NCI-H1092 treated with DMSO at 0.1 percent for 48 hours (cell line): ENCODE data around the gene NACC2.

Experiments
- DNase-seq: peaks from one replicate; lab custom pipeline; 2025; lab: John Stamatoyannopoulos, UW

NACC2 gene

GRCh38 chr9:136010615-136011361 is 84.3 kb downstream of the NACC2 start:
- DNase-seq, result no peak

GRCh38 chr9:136010176-136010575 is 84.9 kb downstream of the NACC2 start:
- DNase-seq, result no peak

DNA sequence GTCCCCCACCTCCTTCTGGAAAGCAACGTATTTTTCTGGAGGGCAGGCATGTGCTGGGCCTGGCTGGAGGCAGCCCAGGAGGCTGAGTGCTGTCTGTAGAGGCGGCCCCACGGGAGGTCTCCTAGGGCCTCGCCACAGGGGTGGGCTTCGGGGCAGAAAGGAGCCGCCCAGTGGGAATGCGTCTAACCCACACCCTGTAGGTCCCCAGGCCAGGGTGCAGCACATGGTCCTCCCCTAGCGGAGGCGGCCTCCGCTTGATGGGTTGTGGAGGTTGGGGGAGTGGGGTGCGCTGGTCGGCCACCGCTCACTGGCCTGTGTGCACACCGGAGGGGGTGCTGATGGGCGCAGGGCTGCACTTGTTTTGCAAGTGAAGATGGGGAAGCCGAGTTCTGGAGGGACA is 85.6 kb downstream of the NACC2 start:
- no peak for DNase-seq

GRCh38 chr9:136008693-136008997 is 86.4 kb downstream of the NACC2 start:
- DNase-seq, result no peak

DNA sequence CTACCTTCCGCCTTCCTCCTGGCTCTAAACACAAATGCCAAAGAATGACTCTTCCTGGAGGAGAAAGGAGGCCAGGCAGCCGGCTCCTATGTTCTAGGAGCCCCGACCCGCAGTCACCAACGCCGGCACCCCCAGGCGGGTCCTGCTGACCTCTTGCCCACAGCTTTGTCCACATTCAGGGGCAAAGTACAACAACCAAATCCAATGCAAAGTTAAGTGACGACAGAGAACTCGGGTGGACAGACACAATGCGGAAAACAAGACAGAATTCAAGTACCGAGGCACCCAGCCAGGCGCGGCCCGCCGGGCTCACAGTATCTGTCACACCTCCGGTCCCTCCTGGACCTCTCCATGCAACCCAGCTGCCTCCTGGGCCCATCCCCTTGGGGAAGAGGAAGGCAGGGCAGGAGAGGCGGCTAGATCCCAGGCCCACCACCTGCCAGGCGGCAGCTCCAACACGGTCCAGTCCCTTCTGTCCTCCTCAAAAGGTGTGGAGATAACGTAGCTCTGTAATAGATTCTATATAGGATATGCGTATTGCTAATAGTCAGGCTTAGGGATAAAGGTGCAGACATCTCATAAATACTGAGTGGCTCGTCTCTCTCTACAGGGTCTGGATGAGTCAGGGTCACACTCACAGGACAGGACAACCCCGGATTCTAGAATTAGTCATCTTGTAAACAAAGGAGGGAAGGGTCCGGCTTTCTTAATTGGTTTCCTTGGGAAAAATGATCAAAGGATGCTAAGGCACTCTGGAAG is 87.0 kb downstream of the NACC2 start:
- no peak for DNase-seq

DNA sequence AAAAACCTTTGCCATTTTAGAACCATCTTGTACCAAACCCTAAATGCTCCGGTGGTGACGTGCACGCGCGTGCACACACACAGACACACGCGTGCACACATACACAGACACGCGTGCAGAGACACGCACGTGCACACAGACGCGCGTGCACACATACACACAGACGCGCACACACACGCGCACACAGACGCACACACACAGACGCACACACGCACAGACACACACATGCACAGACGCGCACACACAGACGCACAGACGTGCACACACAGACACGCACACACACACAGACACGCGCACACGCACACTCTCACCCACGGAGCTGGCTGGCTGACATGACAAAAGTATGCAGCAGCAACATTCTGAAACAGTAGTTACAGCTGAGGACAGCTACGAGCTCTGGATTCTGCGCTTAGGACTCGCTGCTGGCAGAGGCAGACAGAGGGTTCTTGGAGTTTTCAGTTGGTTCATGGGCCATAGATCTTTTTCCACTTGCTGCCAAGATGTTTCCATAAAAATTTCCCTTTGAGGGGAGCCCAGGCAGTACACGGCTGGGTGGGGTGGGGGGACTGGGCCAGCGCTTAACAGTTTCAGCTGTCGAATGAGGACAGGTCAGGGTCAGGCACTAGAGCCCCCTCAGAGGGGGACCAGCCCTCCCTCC is 87.7 kb downstream of the NACC2 start:
- DNase-seq, result no peak

GRCh38 chr9:136006169-136006568 is 88.9 kb downstream of the NACC2 start:
- no peak for DNase-seq

DNA sequence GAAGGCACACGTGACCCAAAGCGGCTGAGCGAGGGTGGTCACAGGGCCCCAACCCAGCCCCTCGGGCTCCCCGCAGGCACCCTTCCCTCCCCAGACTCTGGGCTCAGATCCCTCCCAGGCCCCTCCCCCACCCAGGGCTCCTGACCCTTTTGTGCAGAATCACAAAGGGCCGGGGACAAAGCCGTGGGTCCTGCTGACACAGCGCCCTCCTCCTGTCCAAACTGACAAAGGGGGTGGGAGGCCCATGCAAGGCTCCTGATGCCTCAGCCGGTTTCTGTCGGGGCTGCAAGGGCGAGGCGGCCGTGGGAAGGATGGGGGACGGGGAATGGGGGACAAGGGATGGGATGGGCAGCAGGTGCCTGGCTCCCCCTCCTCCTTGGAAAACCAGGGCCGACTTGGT is 90.4 kb downstream of the NACC2 start:
- DNase-seq, result no peak

GRCh38 chr9:136004219-136004618 is 90.9 kb downstream of the NACC2 start:
- no peak for DNase-seq

DNA sequence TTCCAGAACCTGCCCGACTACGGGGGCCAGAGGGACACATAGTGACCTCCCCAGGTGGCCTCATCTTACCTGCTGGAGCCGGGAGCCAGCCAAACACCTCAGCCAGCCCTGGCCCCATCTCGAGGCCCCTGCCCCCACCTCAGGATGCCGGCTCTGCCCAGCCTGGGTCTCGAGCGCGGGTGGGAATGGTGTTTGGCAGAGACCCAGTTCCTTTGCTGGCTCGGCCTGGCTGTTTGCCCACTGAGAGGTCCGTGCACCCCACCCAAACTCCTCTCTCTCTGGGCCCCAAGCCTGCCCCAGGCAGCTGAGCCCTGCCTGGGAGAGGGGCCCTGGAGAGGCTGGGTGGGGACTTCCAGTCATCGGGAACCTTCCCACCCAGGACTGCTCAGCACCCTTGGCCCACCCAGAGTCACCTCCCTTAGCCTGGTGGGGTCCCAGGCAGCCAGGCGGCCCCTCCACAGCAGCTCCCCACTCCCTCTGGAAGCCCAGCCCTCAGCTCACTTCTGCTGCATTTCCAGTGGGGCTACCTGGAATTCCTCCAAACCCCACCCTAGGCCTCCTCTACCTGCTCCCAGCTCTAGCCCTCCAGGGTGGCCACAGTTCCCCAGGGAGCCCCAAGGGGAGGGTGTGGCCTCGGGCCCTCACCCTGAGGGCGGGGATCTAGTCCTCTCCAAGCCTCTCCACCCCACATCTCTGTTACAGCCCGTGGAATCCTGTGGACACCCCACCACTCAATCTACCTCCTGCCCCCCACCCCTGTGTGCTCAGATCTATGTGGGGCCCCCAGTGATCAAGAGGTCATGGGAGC is 91.5 kb downstream of the NACC2 start:
- DNase-seq, result no peak

GRCh38 chr9:136002881-136003280 is 92.2 kb downstream of the NACC2 start:
- DNase-seq, result no peak

DNA sequence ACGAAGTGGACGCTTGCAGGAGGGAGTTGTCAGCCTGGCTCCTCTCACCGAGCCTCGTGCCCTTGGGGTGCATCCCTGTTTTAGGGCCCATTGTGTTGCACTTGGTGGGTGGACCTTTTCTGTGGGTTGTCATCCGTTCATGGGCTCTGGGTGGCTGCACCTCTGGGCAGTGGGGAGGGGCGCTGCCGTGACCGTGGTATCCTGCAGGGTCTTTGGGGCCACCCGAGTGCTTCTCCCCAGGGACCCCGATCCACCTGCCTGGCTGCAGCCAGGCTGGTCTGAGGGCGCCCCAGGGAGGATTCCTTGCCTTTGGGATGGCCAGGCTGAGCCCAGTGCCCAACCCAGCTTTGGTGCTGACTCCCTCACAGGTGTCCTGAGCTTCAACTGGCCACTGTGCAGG is 92.9 kb downstream of the NACC2 start:
- DNase-seq, result no peak

DNA sequence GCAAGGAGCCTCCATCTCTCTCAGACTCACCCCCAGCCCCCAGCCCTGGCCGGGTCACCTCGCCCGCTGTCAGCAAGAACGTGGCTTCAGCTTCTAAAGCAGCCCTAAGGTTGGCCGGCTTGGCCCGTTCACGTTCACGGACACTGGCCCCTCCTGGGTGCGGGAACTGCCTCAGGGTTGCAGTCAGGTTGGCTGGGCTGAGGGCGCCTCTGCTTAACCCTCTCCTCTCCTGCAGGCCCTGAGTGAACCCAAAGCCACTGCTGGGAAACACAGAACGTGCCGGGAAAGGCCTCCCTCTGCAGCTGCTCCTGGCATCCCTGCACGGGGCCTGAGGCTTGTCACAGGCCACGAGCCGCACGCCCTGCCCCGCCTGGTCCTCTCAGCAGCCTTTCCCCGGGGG is 93.9 kb downstream of the NACC2 start:
- DNase-seq, result no peak

DNA sequence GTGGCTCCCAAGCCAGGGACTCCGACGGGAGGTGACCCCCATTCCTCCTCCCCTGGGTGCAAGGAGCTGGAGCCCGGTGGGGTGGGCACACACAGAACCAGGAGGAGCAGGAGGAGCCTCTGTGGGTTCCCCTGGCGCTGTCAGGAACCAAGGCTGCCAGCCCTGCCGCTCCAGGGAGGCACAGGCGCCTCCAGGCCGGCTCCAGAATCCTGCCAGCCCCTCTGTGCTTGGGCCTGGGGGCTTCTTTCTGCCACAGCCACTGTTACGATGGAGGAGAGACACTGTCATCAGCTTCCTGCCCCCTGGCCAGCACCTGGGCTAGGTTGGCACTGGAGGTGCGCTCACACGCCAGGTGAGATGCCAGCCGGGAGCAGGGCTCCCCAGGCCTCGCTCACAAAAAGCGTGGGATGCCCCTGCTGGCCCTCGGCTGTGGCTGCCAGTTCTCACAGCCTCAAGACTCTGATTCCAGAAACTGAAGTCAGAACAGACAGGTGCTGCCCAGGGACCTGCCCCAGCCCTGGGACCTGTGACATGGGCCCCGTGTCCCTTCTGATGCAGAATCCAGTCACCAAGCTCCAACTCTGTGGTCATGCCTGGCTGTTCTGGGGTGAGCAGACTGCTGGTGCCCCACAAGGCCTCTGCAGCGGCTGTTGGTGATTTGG is 96.5 kb downstream of the NACC2 start:
- DNase-seq, result no peak

DNA sequence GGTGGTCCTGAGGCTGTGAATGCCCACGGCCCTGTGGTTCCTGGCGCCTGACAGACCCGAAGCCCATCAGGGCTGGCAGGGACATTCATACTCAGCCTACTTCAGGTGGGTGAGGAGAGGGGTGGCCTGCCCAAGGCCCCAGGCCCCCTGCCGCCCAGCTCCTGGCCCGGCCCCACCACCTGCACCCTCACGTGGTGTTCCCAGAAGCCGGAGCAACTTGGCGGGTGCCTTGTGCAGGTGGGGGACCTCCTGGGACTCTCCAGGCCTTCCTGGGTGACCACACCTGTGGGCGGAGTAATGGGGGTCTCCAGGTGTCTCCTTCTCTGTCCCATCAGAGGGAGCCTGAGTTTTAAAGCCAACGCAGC is 97.1 kb downstream of the NACC2 start:
- DNase-seq, result no peak

GRCh38 chr9:135997090-135998015 is 97.7 kb downstream of the NACC2 start:
- DNase-seq, result no peak

- no peak for DNase-seq
Observed at GRCh38 chr9:135995816-135996215, 99.3 kb downstream of the NACC2 start.

DNA sequence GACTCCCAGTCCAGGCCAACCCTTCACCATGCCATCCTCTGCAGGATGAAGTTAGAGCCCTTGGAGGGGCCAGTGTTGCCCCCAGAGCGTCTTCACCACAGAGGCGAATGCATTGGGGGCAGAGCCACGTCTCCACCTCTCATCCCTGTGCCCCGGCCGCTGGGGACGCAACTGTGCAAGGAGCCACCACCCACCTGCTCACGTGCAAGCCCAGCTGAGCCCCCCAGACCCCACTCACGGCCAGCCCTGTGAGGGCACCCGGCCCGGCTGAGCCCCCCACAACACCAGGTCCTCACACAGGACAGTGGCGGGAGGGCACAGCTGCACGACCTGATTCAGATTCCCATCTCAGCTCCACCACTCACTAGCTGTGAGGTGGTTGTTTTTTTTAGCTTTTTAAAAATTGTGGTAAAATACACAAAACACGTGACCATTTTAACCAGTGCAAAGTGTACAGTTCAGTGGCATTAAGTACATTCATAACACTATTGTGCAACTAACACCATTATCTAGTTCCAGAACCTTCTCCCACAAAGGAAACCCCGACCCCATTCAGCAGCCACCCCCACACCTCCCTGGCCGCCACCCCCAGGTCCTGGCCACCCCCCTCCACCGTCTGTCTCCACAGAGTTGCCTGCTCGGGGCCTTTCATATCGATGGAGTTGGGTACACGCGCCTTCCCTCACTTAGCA is 100.4 kb downstream of the NACC2 start:
- no peak for DNase-seq

- DNase-seq, result no peak
Observed at GRCh38 chr9:135993765-135994500, 101.2 kb downstream of the NACC2 start.

- no peak for DNase-seq
Observed at GRCh38 chr9:135993409-135993742, 101.7 kb downstream of the NACC2 start.
